HG02623 (cell line): ENCODE measurements around the gene PEX26.
"Not testable (repeated sequence)": the region's sequence is repeated elsewhere in the genome, so short reads cannot be mapped to it uniquely, and the experiment has no call there.

Experiments used
- ATAC-seq: cut with Tn5 transposase; IDR thresholded peaks from one replicate; pipeline ENCODE4 v1.9.1; 2021; ENCODE audit warnings: moderate library complexity; ENCODE audit not compliant: unreplicated experiment

Gene PEX26

DNA sequence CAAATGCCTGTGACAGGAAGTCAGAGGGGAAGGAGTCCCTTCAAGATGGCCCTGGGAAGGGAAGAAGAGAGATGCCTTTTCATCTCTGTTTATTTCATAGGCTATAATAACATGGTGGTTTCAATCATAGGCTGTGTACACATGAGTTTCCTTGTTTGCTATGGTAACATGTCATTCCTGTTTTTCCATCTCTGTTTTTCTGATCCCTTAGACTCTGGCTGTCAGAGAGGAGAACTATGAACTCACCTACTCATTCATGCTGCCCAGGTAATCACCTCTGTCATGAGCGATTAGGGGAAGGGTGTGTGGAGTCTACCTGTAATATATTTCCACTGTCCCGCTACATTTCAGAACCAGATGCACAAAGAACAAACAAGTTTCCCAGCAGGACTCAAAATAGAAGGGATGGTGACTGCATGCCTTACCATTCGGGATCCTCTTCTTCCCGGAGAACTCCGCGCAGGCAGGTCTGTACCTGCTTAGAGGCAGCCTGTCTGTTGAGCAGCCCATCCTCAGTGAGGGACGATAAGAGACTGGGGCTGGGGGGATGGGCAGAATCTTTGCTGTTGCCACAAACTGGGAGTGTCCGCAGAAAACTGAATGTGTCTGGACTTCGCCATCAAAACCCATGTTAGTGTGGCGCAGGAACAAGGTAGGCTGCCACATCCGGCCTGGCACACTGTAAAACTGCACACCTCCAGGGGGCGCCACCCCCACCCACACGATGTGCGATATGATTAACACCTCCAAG, 7.1 kb upstream of the PEX26 start:
- ATAC-seq = no peak

DNA sequence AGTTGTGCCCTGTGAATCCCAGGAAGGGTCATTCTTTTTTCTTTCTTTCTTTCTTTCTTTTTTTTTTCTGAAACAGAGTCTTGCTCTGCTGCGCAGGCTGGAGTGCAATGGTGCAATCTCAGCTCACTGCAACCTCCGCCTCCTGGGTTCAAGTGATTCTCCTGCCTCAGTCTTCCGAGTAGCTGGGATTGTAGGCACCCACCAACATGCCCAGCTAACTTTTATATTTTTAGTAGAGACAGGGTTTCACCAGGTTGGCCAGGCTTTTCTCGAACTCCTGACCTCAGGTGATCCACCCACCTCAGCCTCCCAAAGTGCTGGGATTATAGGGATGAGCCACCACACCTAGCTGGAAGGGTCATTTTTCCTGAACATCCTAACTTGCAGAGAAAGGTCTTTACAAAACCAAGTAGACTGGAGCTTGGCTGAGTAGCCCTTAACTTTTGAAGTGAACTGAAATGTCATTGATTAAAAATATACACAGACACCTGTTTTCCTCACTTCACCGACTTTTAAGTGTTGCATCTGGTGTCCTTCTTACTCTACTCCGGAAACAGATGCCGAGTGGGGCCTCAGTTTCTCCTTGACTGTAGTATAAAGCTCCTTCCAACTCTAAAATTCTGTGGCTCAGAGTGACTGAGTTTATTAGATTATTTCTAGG, 6.4 kb upstream of the PEX26 start:
- ATAC-seq = not testable (repeated sequence)

GRCh38 chr22:18071968-18072310, 5.9 kb upstream of the PEX26 start:
- no peak for ATAC-seq

DNA sequence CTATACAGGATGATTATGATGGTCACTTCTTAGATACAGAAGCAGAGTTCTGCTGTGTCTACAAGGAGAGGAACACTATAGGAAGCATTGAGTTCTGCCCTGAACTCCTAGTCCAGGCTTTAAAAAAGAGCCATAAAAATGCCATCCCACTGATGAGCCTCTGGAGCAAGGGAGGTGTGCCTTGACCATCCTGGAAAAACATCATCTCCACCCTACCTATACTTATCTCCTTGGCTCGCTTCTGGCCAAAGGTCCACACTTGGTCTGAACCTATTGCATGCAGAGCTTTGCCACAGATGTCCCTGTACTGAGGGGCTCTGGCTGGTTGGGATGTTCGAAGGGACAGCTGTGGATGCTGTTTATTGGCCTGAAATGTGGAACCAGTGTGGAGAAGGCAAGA, 4.3 kb upstream of the PEX26 start:
- no peak for ATAC-seq

DNA sequence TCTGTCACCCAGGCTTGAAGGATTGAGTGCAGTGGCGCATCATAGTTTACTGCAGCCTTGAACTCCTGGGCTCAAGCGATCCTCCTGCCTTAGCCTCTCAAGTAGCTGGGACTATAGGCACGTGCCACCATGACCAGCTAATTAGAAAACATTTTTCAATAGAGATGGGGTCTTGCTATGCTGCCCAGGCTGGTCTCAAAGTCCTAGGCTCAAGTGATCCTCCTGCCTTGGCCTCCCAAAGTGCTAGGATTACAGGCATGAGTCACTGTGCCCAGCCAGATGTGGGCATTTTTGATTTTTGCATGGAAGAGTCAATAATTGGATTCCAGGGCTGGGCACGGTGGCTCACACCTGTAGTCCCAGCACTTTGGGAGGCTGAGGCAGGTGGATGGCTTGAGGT, 3.9 kb upstream of the PEX26 start:
- not testable (repeated sequence) for ATAC-seq

DNA sequence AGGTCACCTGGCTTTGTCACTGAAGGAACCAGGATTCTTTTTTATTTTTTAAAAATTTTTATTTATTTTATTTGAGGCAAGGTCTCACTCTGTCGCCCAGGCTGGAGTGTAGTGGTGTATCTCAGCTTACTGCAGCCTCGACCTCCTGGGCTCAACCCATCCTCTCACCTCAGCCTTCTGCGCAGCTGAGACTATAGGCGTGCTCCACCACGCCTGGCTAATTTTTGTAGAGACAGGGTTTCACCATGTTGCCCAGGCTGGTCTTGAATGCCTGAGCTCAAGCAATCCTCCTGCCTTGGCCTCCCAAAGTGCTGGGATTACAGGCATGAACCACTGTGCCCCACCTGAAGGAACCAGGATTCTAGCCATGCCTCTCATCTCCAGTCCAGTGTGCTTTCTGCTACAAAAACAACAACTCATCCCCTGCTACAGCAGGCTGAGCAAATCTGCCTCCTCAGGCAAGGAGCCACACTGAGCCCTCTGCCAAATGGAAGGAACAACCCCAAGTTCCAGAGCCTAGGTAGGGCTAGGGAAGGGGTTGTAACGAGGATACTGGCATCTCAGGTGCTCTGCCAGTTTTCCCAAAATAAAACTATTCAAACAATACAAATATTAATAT, 2.6 kb upstream of the PEX26 start:
- no peak for ATAC-seq

- no peak for ATAC-seq
These were observed 1.9 kb upstream of the PEX26 start for GRCh38 chr22:18075720-18076497.

DNA sequence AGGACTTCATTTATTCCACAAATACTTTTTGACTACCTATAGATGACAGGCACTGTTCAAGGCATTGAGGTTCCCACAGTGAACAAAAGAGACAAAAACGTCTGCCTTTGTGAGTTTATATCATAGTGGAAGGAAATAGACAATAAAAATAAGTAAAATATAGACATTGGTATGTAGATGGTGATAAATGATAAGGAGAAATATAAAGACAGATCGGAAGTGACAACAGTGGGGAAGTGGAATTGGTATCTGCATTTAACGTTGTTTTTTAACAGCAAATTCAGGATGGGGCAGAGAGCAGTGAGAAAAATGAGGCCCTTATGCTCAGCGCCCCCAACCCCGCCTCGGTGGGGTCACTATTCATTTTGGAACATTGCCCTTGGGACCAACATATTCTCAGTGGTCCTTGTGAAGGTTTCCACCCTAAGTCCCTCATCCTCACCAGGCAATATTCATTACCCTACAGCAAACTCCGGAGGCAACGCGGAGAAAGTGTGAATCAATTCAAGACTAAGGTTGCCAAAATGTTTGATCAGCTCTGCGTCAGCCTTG, 627 bp upstream of the PEX26 start:
- no peak for ATAC-seq

GRCh38 chr22:18078329-18079041, 695 bp downstream of the PEX26 start:
- ATAC-seq = no peak

DNA sequence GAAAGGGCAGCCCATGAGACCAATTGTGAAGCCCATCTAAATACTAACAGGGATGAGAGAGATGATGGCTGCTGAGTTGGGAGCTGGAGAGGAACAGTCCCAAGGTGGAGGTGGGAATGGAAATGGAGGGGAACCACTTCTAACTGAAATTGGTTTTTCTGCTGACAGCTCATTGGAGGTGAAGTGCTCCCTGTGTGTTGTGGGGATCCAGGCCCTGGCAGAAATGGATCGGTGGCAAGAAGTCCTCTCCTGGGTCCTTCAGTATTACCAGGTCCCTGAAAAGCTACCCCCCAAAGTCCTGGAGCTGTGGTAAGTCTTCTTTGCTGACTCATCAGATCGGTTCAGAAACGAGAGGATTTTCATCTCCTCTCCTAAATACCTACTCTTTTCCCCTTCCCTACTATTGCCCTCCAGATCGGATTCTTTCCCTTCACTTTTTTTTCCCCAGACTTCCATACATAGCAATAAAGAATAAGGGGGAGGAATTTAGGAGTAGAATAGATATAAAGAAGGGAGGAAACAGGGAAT, 2.0 kb downstream of the PEX26 start:
- ATAC-seq = no peak

- no peak for ATAC-seq
These were observed 3.6 kb downstream of the PEX26 start for GRCh38 chr22:18081416-18081815.

- no peak for ATAC-seq
These were observed 4.7 kb downstream of the PEX26 start for GRCh38 chr22:18082467-18082866.

DNA sequence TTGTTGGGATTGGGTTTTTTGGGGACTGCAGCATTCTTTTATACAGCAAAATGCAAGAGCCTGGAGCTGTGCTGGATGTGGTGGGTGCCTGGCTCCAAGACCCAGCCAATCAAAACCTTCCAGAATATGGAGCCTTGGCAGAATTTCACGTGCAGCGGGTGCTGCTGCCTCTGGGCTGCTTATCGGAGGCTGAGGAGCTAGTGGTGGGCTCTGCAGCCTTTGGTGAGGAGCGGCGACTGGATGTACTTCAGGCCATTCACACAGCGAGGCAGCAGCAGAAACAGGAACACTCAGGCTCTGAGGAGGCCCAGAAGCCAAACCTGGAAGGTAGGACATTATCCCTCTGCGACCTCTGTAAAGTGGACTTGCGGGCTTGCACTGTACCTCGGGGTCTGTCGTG, 5.6 kb downstream of the PEX26 start:
- no peak for ATAC-seq

- ATAC-seq = no peak
These were observed 7.4 kb downstream of the PEX26 start for GRCh38 chr22:18085188-18085587.

DNA sequence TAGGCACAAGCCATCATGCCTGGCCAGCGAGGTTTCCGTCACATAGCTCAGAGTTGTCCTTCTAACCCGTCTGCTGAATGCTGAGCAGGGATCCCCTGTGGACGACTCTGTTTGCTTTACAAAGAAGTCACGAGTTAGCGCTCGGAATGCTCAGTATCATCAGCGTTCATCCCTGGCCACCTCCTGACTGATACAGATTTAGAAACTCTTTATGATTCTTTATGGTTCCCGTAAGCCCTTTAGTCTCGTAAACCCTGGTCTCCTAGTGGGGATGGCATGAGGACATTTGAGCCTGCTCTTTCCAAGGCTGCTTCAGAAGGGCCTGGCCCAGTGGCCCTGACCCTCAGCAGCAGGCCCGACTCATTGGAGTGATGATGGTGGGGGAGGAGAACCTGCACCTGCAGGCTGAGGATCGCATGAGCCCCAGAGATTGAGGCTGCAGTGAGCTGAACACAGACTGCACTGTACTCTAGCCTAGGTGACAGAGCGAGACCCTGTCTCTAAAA, 9.6 kb downstream of the PEX26 start:
- ATAC-seq = no peak

GRCh38 chr22:18088825-18089568, 11.2 kb downstream of the PEX26 start:
- no peak for ATAC-seq

DNA sequence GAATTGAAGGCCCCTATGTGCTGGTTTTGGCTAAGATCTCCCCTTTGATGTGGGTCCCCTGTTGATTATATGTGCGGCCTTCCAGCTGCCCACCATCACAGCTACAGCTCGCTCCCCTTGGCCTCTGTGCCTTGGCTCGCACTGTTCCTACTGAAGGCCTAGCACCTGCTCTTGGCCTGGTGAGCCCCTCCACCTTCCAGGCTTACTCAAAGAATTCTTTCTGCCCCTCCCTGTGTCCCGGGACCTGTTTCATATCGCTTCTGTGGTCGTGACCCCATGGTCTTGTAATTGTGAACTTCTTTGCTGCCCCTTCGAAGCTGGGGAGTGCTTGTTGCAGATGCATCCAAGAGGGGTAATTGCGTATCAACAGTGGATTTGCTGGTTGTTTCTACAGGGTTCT, 12.5 kb downstream of the PEX26 start:
- no peak for ATAC-seq

DNA sequence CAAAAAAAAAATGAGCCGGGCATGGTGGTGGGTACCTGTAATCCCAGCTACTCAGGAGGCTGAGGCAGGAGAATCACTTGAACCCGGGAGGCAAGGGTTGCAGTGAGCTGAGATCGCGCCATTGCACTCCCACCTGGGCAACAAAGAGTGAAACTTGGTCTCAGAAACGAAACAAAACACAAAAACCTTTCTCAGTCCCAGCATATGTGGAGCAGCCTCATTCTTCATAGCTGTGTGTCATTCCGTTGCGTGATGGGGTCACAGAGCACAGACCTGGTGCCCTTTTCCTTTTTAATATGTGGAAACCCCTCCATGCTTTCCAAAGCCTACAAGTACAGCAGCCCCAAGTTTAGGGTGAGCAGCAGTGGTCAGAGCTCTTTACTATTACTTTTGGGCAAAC, 13.7 kb downstream of the PEX26 start:
- no peak for ATAC-seq

DNA sequence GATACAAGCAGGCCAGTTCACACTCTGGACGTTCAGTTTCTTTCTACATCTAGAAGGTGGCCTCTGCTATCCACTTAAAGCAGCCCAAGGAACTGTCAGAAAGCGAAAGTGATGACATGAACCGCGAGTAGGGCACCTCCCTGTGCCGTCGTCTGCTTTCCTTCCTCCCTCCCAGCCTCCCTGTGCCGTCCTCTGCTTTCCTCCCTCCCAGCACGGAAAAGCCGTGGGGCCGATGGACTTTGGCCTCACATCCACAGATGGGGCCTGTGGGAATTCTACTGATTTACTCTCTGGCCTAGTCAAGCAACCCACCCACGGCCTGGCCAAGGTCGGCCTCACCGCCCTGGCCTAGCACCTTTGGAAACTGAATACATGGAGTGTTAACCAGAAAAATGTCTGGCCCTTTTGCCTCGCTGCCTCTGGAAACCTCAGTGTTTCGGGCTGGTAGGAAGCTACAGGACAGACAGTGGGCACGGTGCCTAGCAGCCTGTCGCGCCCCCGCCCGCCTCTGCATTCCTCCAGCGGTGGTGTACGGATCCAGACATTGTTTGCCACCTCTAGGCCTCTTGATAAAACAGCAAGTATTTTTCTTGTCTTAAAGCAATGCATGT, 14.2 kb downstream of the PEX26 start:
- no peak for ATAC-seq
